HG02885 (cell line): Measurements from ENCODE around the gene PLXNC1.
A peak's percentile ranks its signal among the peaks of the same experiment; 100 is the strongest.

Experiments
- ATAC-seq: cut with Tn5 transposase; IDR thresholded peaks from one replicate; pipeline ENCODE4 v1.9.1; 2021; ENCODE audit warnings: mild to moderate bottlenecking; ENCODE audit not compliant: unreplicated experiment, poor library complexity

PLXNC1 gene

GRCh38 chr12:94152292-94153078 lies 4.1 kb downstream of the PLXNC1 start:
- ATAC-seq, result no peak

- ATAC-seq, result no peak
These were observed 8.8 kb downstream of the PLXNC1 start for GRCh38 chr12:94157181-94157580.

DNA sequence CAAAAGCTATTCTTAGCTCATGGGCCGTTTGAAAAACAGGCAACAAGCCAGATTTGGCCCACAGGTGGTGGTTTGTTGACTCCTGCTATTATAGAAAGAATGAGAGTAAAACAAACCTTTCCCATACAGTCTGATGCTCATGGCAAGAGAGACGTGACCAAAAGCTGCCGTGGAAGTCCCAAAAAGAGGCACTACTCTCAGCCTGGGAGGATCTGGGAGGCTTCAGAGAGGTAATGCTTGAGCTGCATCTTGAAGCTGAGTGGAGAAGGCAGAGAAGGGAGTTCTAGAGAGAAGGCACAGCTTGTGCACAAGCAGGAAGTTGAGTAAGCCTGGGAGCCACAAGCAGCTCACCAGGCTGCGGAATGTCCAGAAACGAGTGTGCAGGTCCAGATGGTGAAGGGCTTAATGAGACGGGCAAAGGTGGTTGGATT lies 9.6 kb downstream of the PLXNC1 start:
- ATAC-seq, result no peak

DNA sequence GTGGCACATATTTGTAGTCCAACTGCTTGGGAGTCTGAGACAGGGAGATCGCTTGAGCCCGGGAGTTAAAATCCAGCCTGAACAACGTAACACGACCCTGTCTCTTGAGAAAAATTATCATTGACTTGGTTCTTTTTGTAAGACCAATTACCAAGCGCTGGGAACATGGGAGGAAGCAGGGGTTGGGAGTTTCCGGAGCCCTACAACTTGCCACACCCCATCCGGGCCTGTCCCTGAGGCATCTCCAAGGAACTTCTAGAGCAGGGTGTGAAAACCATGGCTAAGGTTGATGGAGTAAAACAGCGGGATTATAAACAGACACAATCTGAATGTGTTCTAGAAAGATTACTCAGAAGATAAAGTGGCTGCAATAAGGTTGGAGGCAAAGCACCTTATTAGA lies 10.3 kb downstream of the PLXNC1 start:
- no peak for ATAC-seq

GRCh38 chr12:94162108-94162507 lies 13.7 kb downstream of the PLXNC1 start:
- no peak for ATAC-seq

DNA sequence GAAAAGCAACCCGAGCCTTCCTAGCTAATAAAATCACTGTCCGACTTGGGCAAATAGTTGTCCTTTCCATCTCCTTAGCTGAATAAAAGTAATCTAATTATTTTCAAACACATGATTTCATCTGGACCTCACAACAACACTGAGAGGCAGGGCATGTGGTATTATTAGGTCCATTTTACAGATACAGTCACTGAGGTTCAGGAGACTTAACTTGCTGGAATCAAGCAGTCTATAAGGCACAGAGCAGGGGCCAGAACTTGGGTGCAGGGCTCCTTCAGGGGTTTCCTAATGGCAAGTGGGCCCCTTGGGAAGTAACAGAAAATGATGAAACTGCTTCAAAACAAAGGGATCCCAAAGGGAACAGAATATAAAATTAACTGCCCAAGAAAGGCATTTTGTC lies 15.5 kb downstream of the PLXNC1 start:
- no peak for ATAC-seq

GRCh38 chr12:94165138-94165537 lies 16.8 kb downstream of the PLXNC1 start:
- ATAC-seq, result no peak

DNA sequence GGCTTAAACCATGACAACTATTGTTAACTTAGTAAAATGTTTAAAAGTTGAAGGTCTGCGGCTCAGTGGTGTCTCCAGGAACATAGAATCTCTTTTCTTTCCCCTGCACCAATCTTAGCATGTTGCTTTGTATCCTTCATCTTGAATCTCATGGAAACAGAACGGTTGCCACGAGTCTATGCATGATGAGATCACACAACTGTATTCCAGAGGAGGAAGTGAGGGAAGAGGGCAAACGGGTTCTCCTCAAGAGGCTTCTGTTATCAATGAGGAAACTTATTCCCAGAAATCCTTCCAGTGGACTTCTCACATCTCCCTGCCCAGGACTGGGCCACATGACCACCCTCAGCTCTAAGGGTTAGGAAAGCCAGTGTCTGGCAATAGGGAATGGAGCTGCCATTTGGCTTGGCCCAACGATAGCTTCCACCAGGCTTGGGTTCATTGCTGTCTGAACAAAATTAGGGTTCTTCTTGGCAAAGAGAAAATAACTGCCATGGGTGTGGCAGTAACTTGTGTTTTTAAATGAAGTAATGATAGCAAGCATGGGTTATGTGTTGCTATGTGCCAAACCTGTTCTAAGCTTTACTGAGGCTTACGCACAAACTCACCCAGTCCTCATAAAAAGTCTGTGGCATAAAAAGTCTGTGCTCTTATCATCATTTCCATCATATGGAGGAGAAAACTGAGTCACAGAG lies 17.4 kb downstream of the PLXNC1 start:
- no peak for ATAC-seq

DNA sequence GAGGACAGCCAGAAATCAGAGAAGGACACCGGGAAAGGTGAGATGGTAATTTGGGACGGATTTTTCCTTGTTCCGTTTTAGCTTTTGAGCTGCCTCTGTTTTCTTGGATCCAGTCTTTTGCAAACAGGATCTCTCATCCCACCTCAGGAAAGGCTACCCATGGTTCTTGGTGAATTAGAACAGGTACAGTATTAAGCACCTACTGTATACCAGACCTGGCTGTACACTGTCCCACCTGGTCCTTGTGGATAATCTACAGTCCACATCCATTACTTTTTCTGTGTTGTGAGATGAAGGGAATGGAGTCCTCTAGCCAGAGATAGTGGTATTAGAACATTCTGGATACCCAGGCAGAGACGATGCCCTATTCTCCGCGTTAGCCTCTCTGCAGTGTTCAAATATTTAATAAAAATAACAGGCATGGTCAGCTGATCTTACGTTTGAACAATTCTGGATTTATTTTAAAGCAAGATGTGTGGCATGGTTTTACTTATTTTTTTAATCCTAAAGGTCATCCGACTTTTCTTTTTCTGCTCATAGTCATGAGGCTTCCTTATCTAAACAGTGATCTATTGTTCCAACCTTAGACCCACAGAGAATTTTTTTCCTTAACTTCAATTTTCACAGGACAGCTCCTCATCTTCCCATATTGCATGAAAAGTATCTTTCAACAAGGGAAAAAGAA lies 18.8 kb downstream of the PLXNC1 start:
- ATAC-seq, result no peak

- no peak for ATAC-seq
These were observed 19.5 kb downstream of the PLXNC1 start for GRCh38 chr12:94167756-94168416.

DNA sequence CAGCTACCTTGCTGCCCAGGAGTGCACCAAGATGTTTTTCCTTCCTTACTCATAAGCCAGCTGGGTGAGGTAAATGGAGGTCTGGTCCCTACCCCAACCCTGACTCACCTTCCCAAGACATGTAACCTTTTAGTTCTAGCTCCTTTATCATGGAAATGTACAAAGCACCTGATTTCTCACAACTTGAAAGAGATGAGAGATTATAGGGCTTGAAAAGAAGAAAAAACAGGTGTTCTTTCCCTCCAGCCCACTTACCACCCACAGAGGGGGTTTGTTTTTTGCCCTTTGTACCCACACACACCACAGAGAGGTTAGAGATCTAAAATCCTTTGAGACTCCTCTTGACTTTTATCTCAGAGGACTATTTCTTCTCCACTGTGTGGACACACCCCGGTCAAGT lies 21.1 kb downstream of the PLXNC1 start:
- no peak for ATAC-seq

DNA sequence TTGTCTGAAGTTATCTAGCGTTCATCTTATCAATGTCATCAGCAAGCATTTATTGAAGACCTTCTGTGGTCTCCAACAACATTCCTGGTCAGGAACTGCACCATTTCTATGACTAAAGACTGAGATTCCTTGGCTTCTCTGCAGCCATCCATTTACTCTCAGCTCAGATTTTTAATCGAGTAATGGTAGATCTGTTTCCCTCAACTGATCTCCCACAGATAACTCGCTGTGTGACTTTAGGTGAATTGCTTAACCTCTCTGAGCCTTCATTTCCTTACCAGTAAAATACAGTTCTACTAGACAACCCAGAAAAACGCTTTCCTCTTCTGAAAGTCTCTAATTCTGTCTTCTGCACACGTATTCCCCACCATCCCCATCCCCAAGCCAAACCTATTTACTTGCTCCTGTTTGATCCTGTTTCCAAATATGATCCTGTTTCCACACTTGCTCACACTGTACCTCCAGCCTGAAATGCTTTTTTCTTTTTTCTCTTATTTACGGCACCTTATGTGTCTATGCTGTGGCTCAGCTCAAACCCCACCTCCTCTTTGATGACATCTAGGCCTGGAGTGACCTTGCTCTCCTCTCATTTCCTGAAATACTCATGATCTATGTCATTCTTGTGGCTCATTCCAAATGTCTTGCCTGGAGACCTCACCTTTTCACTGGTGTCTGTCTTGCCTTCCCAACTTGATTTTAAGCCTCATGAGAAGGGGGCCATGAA lies 21.8 kb downstream of the PLXNC1 start:
- ATAC-seq, result no peak

DNA sequence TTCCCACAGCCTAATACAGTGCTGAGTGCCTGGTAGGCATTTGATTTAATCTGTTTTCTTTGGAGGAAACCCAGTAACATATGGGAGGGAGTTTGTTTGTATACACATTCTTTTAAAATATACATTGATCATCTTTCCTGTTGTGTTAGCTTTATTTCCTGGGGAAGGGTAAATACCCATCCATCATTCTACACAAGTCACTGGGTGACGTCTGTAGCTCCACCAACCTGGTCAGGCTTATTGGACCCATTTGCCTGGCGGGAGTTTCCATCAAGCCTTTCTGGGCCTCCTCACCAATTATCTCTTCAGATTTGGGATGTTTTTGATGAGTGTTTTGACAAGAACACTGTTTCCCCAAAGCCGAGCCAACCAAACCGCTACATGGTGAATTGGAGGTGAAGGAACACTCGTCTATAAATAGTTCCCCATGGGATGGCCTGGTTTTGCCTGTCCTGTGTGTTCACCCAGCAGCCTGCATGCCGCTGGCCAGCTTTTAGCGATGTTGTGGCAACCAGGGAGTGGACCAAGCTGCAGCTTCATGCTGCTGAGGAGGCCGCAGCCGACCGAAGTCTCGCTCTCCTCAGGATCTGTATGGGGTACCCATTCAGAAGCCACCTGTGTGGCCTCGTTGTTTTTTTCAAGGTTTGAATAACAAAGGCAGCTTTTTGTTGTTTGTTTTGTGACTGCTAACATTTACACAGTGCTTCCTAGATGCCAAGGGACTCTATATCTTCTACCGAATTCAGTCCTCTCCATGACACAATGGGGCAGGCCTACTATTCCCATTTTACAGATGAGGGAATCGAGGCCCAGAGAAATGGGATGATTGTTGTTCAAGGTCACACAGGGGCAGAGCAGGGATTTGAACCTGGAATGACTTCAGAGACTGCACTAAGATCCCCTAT lies 22.6 kb downstream of the PLXNC1 start:
- no peak for ATAC-seq

GRCh38 chr12:94171595-94171930 lies 23.2 kb downstream of the PLXNC1 start:
- no peak for ATAC-seq

- no peak for ATAC-seq
These were observed 23.7 kb downstream of the PLXNC1 start for GRCh38 chr12:94172031-94172430.

- ATAC-seq, result no peak
These were observed 24.6 kb downstream of the PLXNC1 start for GRCh38 chr12:94172973-94173372.

DNA sequence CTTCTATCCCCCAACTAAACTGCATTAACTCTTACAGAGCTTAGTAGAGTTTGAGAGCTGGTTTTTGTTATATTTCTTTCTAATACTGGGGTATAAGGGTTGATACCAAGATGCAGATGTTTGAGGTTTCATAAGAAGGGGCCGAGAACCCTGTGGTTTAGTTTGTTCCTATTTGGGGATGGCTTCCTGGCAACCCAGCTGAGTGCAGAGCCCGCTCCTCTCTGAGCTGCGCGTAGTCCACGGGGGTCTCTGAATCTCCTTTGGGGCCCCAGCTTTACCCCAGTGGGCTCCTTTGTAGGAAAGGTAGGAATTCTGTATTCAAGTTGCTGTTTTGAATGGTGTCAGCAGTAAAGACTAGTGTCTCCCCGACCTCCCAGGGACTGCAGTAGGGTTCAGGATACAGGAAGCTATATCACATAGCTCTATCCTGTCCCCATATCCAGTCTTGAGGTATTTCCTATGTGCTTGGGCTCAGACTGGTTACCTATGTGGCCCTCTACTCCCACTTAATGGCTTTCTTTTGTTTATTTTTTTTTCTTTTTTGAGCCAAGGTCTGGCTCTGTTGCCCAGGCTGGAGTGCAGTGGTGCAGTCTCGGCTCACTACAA lies 25.4 kb downstream of the PLXNC1 start:
- peak; percentile 56 for ATAC-seq

DNA sequence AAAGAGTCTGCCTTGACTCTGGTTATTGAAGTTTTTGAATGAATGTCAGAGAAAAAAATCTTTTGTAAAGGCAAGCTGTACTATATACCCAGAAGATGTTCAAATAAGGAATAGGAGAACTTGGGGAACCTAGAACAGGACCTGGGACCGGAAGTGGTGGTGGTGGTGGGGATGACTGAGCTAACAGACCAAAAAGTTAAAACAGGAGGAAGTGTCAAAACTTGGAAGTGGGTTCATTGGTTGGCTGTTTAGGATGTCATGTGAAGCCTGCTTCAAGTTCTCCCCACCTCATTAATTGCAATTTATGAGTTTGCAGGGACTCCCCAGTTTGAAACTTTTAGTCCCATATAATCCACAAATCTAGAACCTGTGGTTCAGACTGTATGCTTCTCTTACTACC lies 26.2 kb downstream of the PLXNC1 start:
- peak; percentile 46 for ATAC-seq
